IPS-11a (cell line): ENCODE data around the gene CCBE1.

Source experiments
- H3K4me3 ChIP-seq: one replicate; pipeline ENCODE4 v1.5.1; 2013; ENCODE audit warnings: low read depth, low read length, control low read depth

CCBE1 gene

DNA sequence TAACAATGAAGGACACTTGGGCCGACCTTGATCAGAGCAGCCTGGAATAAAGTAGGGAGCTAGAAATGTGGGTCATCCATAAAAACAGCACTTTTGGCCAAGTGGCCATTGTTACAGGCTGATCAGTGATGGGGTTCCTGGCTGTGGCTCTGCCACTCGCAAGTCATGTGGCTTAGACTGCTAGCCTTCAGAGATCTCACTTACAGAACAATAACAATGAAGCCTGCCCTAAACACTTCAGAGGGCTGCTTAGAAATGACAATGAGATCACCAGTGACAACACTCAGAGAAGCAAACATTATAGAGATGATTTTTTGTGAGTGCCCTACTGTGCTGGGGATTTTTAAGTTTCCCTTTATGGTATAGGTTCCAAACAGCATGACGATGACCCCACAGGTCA, 230.2 kb downstream of the CCBE1 start:
- H3K4me3 ChIP-seq = no peak overlapping the region

DNA sequence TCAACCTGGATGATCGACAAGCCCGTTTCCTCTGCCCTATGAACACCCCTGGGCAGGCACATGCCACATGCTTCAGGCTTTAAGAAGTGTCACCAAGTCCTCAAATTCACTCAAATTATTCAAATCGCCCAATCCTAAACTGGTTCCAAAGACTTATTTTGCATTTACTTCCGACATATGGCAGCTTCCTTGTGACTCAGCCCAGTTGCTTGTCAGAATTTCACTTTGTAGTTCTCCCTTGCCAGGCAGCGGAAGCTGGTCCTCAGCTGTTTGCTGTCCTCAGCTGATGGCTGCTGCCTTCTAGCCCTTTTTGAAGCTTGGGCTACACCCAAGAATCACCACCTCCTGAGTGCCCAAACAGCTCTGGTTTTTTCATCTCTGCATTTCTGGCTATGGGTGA, 232.7 kb downstream of the CCBE1 start:
- H3K4me3 ChIP-seq = no peak overlapping the region

DNA sequence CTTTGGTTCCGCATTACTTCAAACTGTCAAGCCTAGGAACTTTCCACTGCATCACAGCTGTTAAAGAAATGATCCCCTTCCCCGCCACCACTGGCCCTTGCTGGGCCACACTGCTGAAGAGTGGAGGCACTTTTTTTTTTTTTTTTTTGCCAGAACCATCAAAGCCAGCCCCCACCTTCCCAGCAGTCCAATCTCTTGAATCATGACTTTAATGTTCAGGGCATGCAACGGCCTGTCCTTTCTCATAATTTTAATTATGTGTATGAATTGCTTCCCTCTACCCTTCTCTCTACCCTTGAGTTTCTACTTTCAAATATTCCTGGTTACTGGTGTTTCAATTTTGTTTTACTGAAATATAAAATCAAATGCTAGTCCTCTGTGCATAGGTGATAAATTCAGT, 236.1 kb downstream of the CCBE1 start:
- no peak overlapping the region for H3K4me3 ChIP-seq

DNA sequence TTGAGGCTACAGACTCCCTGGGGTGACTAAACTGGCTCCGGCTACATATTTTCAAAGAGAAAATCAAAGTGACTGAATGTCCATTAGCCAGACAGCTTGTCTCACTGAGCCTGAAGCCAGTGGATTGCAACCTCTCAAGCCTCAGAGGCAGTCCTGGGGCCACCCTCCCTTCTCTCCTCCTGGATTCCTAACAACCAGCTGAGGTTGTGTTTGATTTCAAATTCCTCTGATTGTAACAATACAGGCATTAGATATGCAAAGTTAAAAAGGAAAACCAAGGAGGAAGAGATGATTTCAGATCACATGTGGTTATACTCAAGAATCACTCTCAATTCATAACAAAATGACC, 237.2 kb downstream of the CCBE1 start:
- no peak overlapping the region for H3K4me3 ChIP-seq

DNA sequence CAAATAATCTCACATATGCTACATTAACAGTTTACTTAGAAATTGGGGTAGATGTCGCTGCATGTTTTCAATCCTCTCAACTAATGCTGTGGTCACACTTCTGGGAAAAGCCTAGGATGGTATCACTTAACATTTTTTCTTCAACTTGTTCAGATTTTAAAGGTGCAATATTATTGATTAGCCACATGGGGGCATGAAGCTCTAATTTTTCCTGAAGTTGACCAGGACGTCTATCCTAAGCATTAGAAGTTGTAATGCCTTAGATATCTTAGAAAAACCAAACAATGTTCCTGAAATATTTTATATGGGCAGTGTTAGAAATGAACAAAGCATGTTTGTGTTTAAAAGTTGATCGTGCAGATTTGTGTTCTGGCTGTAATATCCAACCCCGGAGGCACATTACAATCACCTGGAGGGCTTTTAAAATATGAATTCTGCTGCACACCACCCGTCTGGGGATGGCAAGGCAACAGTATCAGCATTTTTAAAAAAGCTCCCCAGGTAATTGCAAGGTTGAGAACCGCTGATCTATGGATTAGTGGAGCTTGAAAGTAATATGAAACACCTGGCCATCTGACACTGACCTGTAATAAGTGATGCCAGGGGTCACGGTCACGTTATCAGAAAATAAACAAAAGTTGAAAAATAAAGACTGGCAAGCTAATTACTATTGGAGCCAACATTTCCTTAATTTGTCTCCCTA, 237.7 kb downstream of the CCBE1 start:
- H3K4me3 ChIP-seq = no peak overlapping the region

DNA sequence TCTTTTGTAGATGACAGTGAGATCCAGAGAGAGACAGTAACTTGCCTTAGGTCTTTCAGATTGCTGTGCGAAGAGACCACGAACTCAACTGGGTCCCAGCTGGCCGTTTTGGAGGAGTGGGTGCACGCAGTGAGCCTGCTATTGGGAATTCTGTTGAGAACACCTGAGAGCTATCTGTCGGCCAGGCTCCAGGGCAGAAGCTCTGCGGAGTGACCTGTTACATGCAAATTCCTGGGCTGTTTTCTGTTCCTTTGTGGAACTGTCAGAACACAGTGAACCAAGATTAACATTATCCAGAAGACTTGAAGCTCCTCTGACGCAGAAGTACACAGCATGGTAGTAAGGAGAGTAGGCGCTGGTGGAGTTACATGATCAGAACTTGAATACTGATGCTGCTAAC, 238.6 kb downstream of the CCBE1 start:
- no peak overlapping the region for H3K4me3 ChIP-seq

DNA sequence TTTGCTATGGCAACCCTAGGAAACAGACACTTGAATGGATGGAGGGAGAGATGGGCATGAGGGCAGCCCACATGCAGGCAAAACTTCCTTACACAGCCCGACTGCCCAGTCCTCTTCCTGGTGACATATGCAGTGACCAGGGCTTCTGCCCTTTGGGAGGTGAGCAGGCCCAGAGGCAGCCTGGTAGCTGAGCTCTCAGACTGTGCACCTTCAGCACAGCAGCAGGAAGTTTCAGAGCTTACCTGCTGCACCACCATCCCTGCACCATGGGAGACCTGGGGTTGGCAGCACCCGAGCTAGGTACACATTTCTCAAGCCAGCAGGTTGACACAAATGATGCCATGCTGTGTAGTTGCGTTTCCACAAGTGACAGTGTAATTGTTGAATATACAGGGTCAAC, 240.6 kb downstream of the CCBE1 start:
- H3K4me3 ChIP-seq = no peak overlapping the region

DNA sequence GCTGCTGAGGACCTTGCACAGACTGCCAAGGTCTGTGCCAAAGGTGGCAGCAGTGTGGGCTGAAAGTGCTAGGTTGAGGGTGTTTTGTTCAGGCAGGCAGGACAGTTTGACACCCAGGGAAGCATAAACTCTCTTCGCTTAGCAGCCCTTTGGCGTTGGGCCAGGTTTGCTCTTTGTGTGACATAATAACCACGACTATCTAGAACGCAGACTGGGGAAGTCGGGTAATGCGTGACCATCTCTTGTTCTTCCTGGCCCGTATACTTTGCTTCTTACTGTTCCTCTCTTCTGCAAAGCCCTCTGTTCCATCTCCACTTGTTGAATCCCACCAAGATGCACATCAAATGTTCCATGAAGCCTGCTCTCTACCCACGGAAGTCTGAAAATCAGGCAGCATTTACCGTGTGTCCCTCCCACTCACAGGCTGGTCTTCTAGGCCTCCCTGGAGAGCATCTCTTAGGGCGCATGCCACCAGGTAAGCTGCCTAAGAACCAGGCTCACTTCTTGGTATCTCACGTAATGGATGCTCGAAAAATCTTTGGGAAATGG, 241.4 kb downstream of the CCBE1 start:
- no peak overlapping the region for H3K4me3 ChIP-seq

DNA sequence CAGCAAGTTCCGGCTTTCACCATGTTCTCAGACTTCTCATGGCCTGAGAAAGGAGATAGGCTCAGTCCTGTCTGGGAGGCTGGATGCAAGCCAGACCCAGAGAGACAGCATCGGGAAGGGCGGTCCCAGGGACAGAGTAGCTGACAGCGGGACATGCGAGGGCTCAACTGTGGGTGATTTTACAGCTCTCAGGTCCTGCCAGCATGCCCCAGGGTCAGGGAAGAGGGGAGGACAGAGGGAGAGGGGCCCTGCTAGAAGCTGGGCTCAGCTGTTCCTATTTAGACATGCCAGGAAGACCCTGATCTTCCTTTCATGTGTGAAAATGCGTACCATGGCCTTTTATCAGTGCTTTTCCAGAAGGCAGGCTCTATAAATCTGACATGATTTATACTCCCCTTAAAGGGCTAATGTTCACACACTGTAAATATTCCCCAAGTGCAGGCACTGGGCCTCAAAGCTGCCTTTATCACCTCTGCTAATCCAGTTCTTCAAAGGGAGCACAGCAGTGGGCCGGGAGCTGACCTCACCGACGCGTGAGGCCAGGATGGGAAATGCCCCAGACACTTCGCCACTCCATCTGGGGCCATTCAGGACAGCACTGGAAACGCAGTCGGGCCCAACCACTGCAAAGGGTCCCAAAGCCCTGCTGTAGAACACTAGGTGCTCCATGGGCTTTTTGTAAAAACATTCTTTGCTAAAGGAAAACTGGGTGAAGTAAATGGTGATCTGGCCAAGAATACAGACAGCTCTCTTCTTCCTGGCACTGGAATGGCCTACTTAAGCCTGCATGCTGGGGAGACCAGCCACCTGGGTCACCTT, 242.1 kb downstream of the CCBE1 start:
- H3K4me3 ChIP-seq = no peak overlapping the region

DNA sequence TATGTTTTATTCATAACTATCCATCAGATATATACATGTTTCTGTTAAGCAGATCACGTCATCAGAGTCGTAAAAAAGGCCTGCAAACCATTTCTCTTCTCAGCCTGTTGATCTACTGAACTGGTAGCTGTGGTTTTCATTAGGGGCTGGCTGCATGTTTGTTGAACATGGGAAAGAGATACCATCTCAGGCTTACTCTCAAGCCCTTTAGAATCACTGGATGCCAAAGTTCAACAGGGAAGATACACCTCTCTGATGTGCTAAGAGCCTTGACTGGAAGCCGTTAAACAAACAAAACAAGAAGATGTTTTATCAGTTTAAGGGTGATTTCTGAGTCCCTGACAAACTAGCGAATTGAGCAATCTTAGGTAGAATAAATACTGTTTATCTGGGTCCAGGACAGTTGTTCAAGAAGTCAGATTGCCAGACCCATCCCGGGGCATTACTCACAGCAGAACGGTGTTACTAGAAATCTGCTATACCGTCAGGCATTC, 243.7 kb downstream of the CCBE1 start:
- no peak overlapping the region for H3K4me3 ChIP-seq

DNA sequence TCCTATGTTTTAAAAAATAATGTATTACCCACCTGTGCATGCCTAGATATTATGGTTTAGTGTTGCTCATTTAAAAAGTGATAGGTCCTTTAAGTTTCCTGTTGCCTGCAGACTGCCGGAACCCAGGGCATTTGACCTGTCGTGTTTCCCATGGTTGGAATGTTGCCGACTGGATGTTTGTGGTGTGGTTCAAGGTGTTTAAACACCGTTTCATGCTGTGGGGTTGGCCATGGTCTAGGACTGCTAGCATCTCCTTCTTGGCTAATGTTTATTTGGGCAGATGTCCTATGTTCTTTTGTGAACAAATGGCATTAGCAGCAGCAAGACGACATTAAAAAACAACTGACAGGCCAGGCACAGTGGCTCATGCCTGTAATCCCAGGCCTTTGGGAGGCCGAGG, 245.3 kb downstream of the CCBE1 start:
- no peak overlapping the region for H3K4me3 ChIP-seq

DNA sequence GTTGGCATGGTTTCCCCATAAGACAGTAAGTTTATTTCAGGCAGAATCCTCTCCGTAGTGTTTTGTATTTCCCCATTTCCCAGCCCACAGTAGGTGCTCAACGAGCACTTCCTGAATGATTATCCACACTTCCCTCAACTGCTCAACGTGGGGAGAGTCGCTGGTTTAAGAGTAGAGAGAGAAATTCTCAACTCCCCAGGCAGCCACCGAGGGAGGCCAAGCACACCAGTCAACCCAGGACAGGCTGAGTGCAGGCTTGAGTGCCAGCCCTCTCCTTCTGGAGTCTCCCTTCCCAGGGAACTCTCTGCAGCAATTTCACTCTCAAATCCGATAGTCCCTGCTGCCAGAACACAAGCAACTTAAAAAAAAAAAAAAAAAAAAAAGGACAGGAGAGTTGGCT, 246.2 kb downstream of the CCBE1 start:
- H3K4me3 ChIP-seq = no peak overlapping the region

DNA sequence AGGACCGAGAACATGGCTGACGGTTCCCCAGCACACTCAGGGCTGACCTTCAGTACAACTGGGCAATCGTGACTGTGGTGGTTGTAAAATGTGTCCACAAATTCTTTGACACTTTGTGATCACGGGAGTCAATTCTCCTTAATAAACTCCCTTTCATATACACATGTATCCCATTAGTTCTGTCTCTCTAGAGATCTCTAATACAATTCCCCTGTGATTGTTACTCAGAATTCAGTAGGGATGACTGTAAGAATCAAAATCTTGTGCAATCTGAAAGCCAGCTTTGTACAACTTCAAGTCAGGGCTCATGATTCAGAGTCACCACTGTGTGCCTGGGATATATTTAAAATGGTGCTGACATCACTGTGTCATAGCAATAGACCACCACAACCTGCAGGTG, 248.7 kb downstream of the CCBE1 start:
- no peak overlapping the region for H3K4me3 ChIP-seq

DNA sequence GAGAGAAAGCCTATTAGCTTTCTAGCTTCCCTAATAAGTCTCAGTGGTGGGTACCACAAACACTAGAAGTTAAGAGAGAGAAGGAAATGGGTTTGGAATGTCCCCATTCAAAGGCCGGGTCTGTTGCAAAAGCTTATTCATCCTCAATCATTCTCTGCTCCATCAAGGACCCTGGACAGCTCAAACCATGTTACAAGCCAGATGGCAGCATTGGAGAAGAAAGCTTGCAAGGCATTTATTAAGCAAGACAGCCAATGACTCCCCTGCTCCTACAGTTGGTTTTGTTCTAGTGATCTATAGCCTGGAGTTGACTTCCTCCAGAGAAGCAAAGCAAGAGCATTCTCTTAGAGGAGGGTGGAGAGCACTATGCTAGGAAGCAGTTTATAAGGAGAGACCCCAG, 251.2 kb downstream of the CCBE1 start:
- H3K4me3 ChIP-seq = no peak overlapping the region

DNA sequence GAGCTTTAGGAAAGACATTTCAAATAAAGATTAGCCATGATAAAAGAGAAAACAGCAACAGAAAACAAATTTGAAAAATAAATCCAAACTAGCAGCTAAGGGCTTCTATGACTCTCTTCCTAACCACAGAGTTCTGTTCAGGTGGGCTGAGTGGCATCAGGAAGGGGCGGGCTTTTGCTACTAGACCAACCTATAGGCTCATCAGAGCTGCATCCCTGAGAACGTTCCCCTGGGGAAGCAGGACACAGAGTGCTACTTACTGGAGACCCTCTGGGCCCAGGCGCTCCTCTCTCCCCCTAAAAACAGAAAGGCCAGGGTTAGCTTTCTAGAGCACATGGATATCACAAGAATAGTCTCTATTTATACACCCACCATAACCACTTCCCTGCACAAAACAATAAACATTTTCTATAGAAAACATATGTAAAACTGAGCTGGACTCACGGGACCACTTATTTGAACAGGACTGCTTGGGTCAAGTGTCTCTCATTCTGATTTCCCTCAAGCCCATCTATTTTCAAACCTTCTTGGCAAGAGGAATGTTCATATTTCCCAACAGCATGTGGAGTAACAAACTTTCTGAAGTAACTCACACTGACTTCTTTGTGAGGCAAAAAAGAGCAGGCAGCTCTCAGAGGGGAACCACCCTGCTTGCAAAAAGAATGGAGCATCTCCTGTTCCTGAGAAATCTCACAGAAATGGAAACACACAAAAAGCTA, 259.2 kb downstream of the CCBE1 start:
- H3K4me3 ChIP-seq = no peak overlapping the region

DNA sequence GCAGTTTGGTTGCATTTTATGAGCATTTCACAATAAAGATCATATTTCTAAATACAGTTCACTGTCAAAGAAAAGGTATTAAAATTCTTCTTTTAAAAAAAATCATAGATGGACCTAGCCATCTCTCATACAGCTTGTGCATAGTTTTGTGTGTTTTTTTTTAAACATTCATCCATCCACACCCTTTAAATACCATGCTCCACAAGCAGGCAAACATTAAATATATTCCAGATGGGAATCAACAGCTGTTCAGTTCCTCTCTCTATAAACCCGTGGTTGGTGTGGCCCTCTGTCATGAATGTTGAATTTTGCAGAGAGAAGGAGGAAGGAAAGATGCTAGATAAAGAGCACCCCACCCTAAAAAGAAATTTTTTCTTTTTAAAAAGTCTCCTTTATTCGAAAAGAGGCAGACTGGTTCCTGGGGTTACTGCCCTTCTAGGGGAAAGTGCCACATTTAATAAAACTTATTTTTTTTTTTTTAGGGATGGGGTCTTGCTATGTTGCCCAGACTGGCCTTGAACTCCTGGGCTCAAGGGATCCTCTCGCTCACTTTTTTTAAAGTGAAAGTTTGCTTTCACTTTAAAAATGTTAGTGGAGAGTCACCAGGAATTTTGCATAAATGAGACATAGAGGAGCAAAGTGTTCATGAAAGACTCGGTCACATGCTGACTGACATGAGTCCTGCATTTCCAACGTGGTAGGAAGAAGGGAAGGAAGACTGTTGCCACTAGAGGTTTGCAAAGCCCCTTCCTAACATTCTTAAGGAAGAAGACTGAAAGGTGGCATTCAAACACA, 264.2 kb downstream of the CCBE1 start:
- no peak overlapping the region for H3K4me3 ChIP-seq

DNA sequence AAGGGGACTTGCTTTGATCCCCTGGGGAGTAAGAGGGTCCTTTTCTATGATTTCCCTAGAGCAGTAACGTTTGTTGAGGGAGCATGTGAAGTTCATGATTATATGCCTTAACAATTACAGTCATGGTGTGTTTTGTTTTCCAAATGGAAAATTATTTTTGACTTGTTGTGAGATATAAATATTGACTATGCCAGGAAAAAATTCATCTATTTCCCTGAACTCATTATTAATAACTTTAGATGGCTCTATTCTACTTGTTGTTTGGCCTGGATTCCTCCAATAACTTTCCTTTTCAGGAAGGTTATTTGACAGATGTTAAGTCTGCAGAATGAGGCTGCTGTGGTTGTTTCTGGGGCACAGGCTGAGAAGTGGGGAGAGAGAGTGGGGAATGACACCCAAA, 266.1 kb downstream of the CCBE1 start:
- H3K4me3 ChIP-seq = no peak overlapping the region

DNA sequence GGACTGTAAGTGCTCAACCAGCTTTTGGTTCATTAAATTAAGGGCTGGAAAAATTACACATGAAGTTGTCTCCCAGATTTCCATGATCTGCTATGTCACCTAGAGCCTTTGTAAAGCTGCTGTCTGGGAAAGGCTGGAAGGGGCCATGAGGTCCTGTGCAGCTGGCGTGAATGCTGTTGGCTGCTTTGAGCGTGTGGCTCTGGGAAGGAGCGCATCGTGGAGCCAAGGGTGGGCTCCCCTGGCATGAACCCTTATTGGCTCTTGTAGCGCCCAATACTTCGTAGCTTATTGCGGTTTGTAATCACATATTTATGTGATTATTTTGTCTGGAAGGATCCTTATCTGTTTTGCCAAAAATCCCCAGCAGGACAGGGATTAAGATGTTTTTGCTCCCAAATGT, 267.6 kb downstream of the CCBE1 start:
- H3K4me3 ChIP-seq = no peak overlapping the region

DNA sequence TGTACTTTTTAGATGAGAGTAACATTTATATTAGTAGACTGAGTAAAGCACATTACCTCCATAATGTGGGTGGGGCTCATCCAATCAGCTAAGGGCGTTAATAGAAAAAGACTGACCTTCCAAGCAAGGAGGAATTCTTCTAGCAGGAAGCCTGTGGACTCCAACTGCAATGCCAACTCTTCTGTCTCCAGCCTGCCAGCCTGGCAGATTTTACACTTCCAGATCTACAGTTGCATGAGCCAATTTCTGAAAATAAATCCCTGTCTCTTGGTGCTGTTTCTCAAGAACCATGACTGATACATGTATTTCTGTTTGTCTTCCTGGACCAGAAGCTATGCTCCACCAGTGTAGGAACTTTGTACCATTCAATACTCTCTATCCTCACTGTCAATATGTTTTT, 269.2 kb downstream of the CCBE1 start:
- no peak overlapping the region for H3K4me3 ChIP-seq

DNA sequence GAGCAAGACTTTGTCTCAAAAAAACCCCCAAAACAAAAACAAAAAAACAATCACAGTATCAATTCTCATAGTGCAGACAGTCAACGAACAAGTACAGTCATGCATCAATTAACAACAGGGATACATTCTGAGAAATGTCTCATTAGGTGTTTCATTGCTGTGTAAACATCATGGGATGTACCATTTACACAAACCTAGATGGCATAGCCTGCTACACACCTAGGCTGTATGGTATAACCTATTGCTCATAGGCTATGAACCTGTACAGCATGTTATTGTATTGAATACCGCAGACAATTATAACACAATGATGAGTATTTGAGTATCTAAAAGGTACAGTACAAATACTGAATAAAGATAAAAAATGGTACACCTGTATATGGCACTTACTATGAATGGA, 270.4 kb downstream of the CCBE1 start:
- H3K4me3 ChIP-seq = no peak overlapping the region

DNA sequence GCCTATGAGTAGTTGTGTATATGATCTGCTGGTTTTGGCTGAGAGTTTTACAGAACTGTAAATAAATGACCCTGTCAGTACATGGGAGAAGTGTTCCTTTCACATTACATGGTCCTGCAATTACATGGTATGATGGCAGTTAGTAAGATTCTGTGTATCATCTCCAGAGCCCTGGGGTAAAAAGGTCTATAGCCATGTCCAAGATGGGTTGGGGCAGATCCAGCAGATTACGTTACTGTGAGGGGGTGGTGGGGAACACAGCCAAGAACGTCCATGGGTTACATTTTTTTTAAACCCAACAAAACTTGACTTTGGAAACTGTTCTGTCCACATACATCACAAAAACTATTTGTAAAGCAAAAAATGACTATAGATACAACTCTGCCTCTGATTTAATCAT, 274.0 kb downstream of the CCBE1 start:
- H3K4me3 ChIP-seq = no peak overlapping the region
